Head of caudate nucleus (tissue), 42 donors: ENCODE data around the gene PRSS53.

ENCODE experiments used
- DNase-seq, 42 donors: peaks; one replicate each; pipeline versions ENCODE4 v3.0.0 to v3.0.0-alpha.2; 2020 to 2021; ENCODE audit warnings: mixed read lengths in 7 of 42
- intact Hi-C: fragments of 100-400 bp; cut with DNase I; formaldehyde crosslinking; loops from one replicate; pipeline ENCODE4 v1.15.0; 2022

The PRSS53 gene

GRCh38 chr16:31120129-31120528 lies 31.4 kb upstream of the PRSS53 start:
- intact Hi-C loops, result no loop called here
- no peak for DNase-seq

GRCh38 chr16:31118223-31119155 lies 29.7 kb upstream of the PRSS53 start:
- intact Hi-C loops, result no loop called here

GRCh38 chr16:31117384-31118222 lies 28.9 kb upstream of the PRSS53 start, which contains the start of gene KAT8:
KAT8 (plus strand) TSS chr16:31117664; CDS start chr16:31117682, 18 bp downstream.
- intact Hi-C loops, result no loop called here

More at GRCh38 chr16:31118223-31119155, 29.7 kb upstream of the PRSS53 start:
- DNase-seq, result peak in 1 of 42 donors; percentile 32

GRCh38 chr16:31114468-31114867 lies 25.7 kb upstream of the PRSS53 start:
- intact Hi-C loops, result no loop called here

More at GRCh38 chr16:31117384-31118222, 28.9 kb upstream of the PRSS53 start, which contains the start of gene KAT8:
- DNase-seq, result peak; percentile 97 to 100 (median 99)

GRCh38 chr16:31113121-31114120 lies 24.7 kb upstream of the PRSS53 start:
- intact Hi-C loops, result no loop called here
- DNase-seq, result peak in 1 of 42 donors; percentile 52

More at GRCh38 chr16:31114468-31114867, 25.7 kb upstream of the PRSS53 start:
- no peak for DNase-seq

- no peak for DNase-seq
- intact Hi-C loops, result no loop called here
Observed at GRCh38 chr16:31112711-31113110, 24.0 kb upstream of the PRSS53 start.

- DNase-seq, result no peak
Observed at GRCh38 chr16:31111881-31112466, 23.2 kb upstream of the PRSS53 start.

GRCh38 chr16:31110106-31111034 lies 21.6 kb upstream of the PRSS53 start:
- intact Hi-C loops, result no loop called here
- no peak for DNase-seq

More at GRCh38 chr16:31111881-31112466, 23.2 kb upstream of the PRSS53 start:
- intact Hi-C loops, result no loop called here

GRCh38 chr16:31109622-31110021 lies 20.9 kb upstream of the PRSS53 start:
- intact Hi-C loops, result no loop called here
- no peak for DNase-seq

- intact Hi-C loops, result no loop called here
- DNase-seq, result no peak
Observed at GRCh38 chr16:31108794-31109558, 20.2 kb upstream of the PRSS53 start.

GRCh38 chr16:31108035-31108793 lies 19.5 kb upstream of the PRSS53 start, which contains the start of gene BCKDK:
BCKDK (plus strand) TSS chr16:31108386; CDS start chr16:31109224, 838 bp downstream.
- intact Hi-C loops, result no loop called here
- peak; percentile 45 to 91 (median 84) for DNase-seq

- no peak for DNase-seq
- intact Hi-C loops, result no loop called here
Observed at GRCh38 chr16:31107465-31107867, 18.7 kb upstream of the PRSS53 start.

GRCh38 chr16:31106509-31107464 lies 18.0 kb upstream of the PRSS53 start:
- DNase-seq, result no peak
- intact Hi-C loops, result no loop called here

GRCh38 chr16:31105677-31106213 lies 17.0 kb upstream of the PRSS53 start:
- peak; percentile 74 to 95 (median 88) for DNase-seq
- intact Hi-C loops, result no loop called here
